HCT116 (cell line): ENCODE data around the gene MUC22. TPM values are rescaled to one million over a fixed set of nuclear protein-coding genes. Genes with fewer than 3 reads are reported as not detected.

Source experiments
- ATAC-seq: fragments of 200-7000 bp; cut with Tn5 transposase; 2 replicates; pipeline ENCODE4 v1.9.1; 2020; ENCODE audit warnings: mild to moderate bottlenecking, moderate library complexity
- BruUV-seq: library from RNA; stranded (reverse); fragments of 400-500 nt; replicated peaks from 2 replicates; lab custom pipeline; 2021; lab: Mats Ljungman, UMichigan
- CTCF ChIA-PET: fragments of 300-600 bp; sonication (Branson Sonifier 250); formaldehyde crosslinking; loops from one replicate; lab custom pipeline; 2021; ENCODE audit warnings: antibody characterized with exemption; lab: Charles Lee
- POLR2A ChIA-PET: fragments of 300-600, 350-600 bp; sonication (Branson Sonifier 250); formaldehyde crosslinking; loops from one replicate; lab custom pipeline; 2021; ENCODE audit warnings: antibody characterized with exemption; lab: Charles Lee
- RAD21 ChIA-PET, 2 experiments: fragments of 300-600 bp; sonication (Branson Sonifier 250); formaldehyde crosslinking; loops; one replicate each; lab custom pipeline; 2023; ENCODE audit warnings: low total read pairs in 2 of 2; ENCODE audit not compliant: uncharacterized antibody in 2 of 2, unreplicated experiment in 2 of 2, low non-redundant PET in 1 of 2; lab: Charles Lee
- DNase-seq: peaks from one replicate; pipeline ENCODE4 v3.0.0-alpha.2; 2010; ENCODE audit warnings: low read depth, low spot score
- H2AFZ ChIP-seq: fragments of 200-600 bp; shearing (Covaris generic), sonication (generic); 2 replicates; pipeline ENCODE4 v1.6.1; 2017; ENCODE audit warnings: low read depth, mixed run types, mixed read lengths, antibody characterized with exemption, low read length; ENCODE audit not compliant: poor library complexity, severe bottlenecking
- H3K27ac ChIP-seq: 2 replicates; pipeline ENCODE4 v1.5.1; 2012; ENCODE audit warnings: low read depth, low read length
- H3K27me3 ChIP-seq: fragments of 200-600 bp; sonication (generic); 2 replicates; pipeline ENCODE4 v1.6.1; 2016; ENCODE audit warnings: mixed run types, low read length, mixed read lengths; ENCODE audit not compliant: insufficient read depth
- H3K36me3 ChIP-seq, 2 experiments: fragments of 200-500 bp in 1 of 2; fragments of 200-600 bp in 1 of 2; sonication (Bioruptor generic) in 1 of 2; sonication (generic) in 1 of 2; 2 replicates each; pipeline versions ENCODE4 v1.5.1 to v1.6.1; 2014 to 2016; ENCODE audit warnings: low read length in 2 of 2, inconsistent platforms in 1 of 2, mixed read lengths in 1 of 2, mixed run types in 1 of 2; ENCODE audit not compliant: insufficient read depth in 2 of 2, control insufficient read depth in 1 of 2
- H3K4me1 ChIP-seq, 2 experiments: fragments of 200-600 bp in 1 of 2; sonication (generic) in 1 of 2; 2 replicates each; pipeline versions ENCODE4 v1.5.1 to v1.6.1; 2012 to 2017; ENCODE audit warnings: low read length in 2 of 2, inconsistent platforms in 1 of 2, mild to moderate bottlenecking in 1 of 2, mixed read lengths in 1 of 2, mixed run types in 1 of 2, moderate library complexity in 1 of 2; ENCODE audit not compliant: insufficient read depth in 2 of 2, control insufficient read depth in 1 of 2
- H3K4me2 ChIP-seq: fragments of 200-600 bp; sonication (generic); 2 replicates; pipeline ENCODE4 v1.6.1; 2017; ENCODE audit warnings: mixed run types, low read length, mixed read lengths
- H3K4me3 ChIP-seq, 2 experiments: fragments of 200-600 bp in 1 of 2; sonication (generic) in 1 of 2; replicated peaks in 1 of 2; 2 replicates each; pipeline ENCODE4 v1.5.1; 2011 to 2016; ENCODE audit warnings: low read length in 2 of 2, control low read depth in 1 of 2, low read depth in 1 of 2, mild to moderate bottlenecking in 1 of 2, mixed read lengths in 1 of 2, mixed run types in 1 of 2
- H3K79me2 ChIP-seq: fragments of 200-600 bp; sonication (generic); 2 replicates; pipeline ENCODE4 v1.6.1; 2017; ENCODE audit warnings: mild to moderate bottlenecking, mixed run types, low read length, moderate library complexity, mixed read lengths; ENCODE audit not compliant: insufficient read depth
- H3K9ac ChIP-seq: fragments of 200-600 bp; sonication (generic); 2 replicates; pipeline ENCODE4 v1.6.1; 2016; ENCODE audit warnings: low read length, mixed read lengths
- H3K9me2 ChIP-seq: fragments of 200-600 bp; sonication (generic), shearing (Covaris generic); 2 replicates; pipeline ENCODE4 v1.6.1; 2017; ENCODE audit warnings: mixed run types, mild to moderate bottlenecking, moderate library complexity; ENCODE audit not compliant: insufficient read depth
- H3K9me3 ChIP-seq, 2 experiments: fragments of 200-500 bp in 1 of 2; fragments of 200-600 bp in 1 of 2; sonication (Bioruptor generic) in 1 of 2; sonication (generic) in 1 of 2; 2 replicates each; pipeline ENCODE4 v1.6.1; 2014 to 2017; ENCODE audit warnings: low read length in 2 of 2, mixed read lengths in 2 of 2, inconsistent platforms in 1 of 2, low read depth in 1 of 2, mild to moderate bottlenecking in 1 of 2, mixed run types in 1 of 2, moderate library complexity in 1 of 2; ENCODE audit not compliant: control insufficient read depth in 1 of 2, insufficient read depth in 1 of 2
- H4K20me1 ChIP-seq: fragments of 200-600 bp; sonication (generic), shearing (Covaris generic); 2 replicates; pipeline ENCODE4 v1.6.1; 2017; ENCODE audit warnings: mixed run types, mild to moderate bottlenecking, moderate library complexity; ENCODE audit not compliant: insufficient read depth
- CBX3 ChIP-seq: IDR thresholded peaks from 2 replicates; pipeline ENCODE4 v1.6.1; 2012; ENCODE audit warnings: low read depth
- CEBPB ChIP-seq: IDR thresholded peaks from 2 replicates; pipeline ENCODE4 v1.6.1; 2012; ENCODE audit warnings: low read depth
- EGR1 ChIP-seq: IDR thresholded peaks from 2 replicates; pipeline ENCODE4 v1.6.1; 2012; ENCODE audit warnings: low read depth
- ELF1 ChIP-seq: IDR thresholded peaks from 2 replicates; pipeline ENCODE4 v1.6.1; 2012; ENCODE audit warnings: low read depth, borderline replicate concordance
- EZH2 ChIP-seq: fragments of 200-600 bp; sonication (generic); IDR thresholded peaks from 2 replicates; pipeline ENCODE4 v1.6.1; 2017; ENCODE audit warnings: antibody characterized with exemption, mixed run types
- EZH2phosphoT487 ChIP-seq: fragments of 200-600 bp; IDR thresholded peaks from 2 replicates; pipeline ENCODE4 v1.6.1; 2018; ENCODE audit warnings: antibody characterized with exemption, borderline replicate concordance
- FOSL1 ChIP-seq: IDR thresholded peaks from 2 replicates; pipeline ENCODE4 v1.6.1; 2012; ENCODE audit warnings: low read depth
- POLR2A ChIP-seq: IDR thresholded peaks from 2 replicates; pipeline ENCODE4 v1.7.0; 2011; ENCODE audit warnings: borderline replicate concordance; ENCODE audit not compliant: insufficient read depth, insufficient read length; ENCODE audit errors: extremely low read depth
- SIN3A ChIP-seq: IDR thresholded peaks from 2 replicates; pipeline ENCODE4 v1.6.1; 2012; ENCODE audit warnings: low read depth
- SP1 ChIP-seq: IDR thresholded peaks from 2 replicates; pipeline ENCODE4 v1.6.1; 2012; ENCODE audit warnings: low read depth
- SRF ChIP-seq: IDR thresholded peaks from 2 replicates; pipeline ENCODE4 v1.6.1; 2012; ENCODE audit warnings: low read depth
- TCF7L2 ChIP-seq: IDR thresholded peaks from 2 replicates; pipeline ENCODE4 v1.7.0; 2011; ENCODE audit warnings: borderline replicate concordance, inconsistent platforms; ENCODE audit not compliant: insufficient read depth, insufficient read length; ENCODE audit errors: extremely low read depth
- ZFX ChIP-seq: fragments of 450-650 bp; IDR thresholded peaks from 2 replicates; pipeline ENCODE4 v1.6.1; 2017
- ZNF274 ChIP-seq: fragments of 200-500 bp; sonication (Bioruptor generic); IDR thresholded peaks from 2 replicates; pipeline ENCODE4 v1.6.1; 2014; ENCODE audit warnings: mild to moderate bottlenecking, low read depth, low read length, inconsistent platforms
- intact Hi-C: fragments of 100-400 bp; cut with micrococcal nuclease; formaldehyde crosslinking; loops from 2 replicates; pipeline ENCODE4 v1.10.0; 2022
- total RNA-seq: library from RNA; stranded (reverse); gene quantifications from one replicate; pipeline ENCODE4 v1.2.1, GENCODE V29; 2021; ENCODE audit not compliant: unreplicated experiment
- TF ChIP-seq, protein P1 (sequence below): IDR thresholded peaks from 2 replicates; pipeline ENCODE4 v1.6.1; 2011; ENCODE audit warnings: mild to moderate bottlenecking, low read length, moderate library complexity; ENCODE audit not compliant: insufficient replicate concordance; ENCODE audit errors: extremely low read depth
- TF ChIP-seq, protein P2 (sequence below), 3 experiments: fragments of 200-600 bp in 1 of 3; sonication (generic) in 1 of 3; IDR thresholded peaks in 2 of 3; conservative IDR thresholded peaks in 1 of 3; 2 replicates each; pipeline ENCODE4 v1.5.1; 2012 to 2017; ENCODE audit warnings: low read depth in 2 of 3, low read length in 2 of 3, antibody characterized with exemption in 1 of 3, borderline replicate concordance in 1 of 3, control low read depth in 1 of 3, mild to moderate bottlenecking in 1 of 3, mixed read lengths in 1 of 3, mixed run types in 1 of 3, moderate library complexity in 1 of 3; ENCODE audit not compliant: insufficient read depth in 1 of 3
- TF ChIP-seq, protein P3 (sequence below): IDR thresholded peaks from 2 replicates; pipeline ENCODE4 v1.6.1; 2012; ENCODE audit warnings: low read depth
- TF ChIP-seq, protein P4 (sequence below): IDR thresholded peaks from 2 replicates; pipeline ENCODE4 v1.6.1; 2012
- TF ChIP-seq, protein P5 (sequence below): IDR thresholded peaks from 2 replicates; pipeline ENCODE4 v1.6.1; 2012

The MUC22 gene
- total RNA-seq, 1 experiment from 2014 or later, result not detected

DNA sequence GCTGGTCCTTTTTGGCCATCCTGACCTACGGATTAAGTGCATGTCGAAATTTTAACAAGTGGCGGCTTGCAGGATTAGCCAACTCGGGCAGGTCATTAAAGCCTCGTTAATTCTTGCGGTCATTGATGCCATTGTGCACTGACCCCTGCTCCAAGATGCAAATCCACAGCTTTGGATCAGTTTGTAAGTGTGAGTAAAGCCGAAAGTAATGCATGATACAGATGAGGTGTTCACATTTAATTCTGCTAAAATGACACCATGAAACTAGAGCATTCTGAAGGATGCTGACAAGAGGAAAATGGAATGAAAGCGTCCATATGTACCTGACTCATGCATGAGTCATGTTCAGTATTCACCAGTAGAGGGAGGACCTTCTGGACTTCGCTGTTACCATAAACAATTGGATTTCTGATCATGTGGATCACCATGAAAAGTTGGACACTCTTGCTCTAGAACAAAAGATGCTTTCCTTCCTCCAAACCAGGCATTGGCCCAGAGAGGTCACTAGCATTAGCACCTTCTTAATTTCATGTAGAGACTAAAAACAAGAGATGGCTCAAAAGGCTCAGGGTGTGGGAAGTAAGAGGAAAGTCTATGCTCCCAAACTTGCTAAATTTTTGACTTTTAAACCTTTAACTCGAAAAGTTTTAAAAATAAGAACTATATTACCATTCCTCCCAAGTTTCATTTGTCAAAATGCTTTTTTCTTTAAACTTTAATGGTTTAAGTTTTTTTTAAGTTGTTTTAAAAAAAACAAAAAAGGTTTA is 48.0 kb downstream of the MUC22 start:
- no peak overlapping the region for H3K9ac ChIP-seq
- H3K36me3 ChIP-seq, result no peaks in the 10 kb centered on the region
- no peaks in the 10 kb centered on the region for H3K9me3 ChIP-seq
- ATAC-seq (peak; percentile 90), DNase-seq (peak; percentile 70)
- no peak overlapping the region for H3K27ac ChIP-seq
- H3K27me3 ChIP-seq, result no peaks in the 10 kb centered on the region
- peak overlapping the region; percentile 66 for H3K4me2 ChIP-seq
- no peaks in the 10 kb centered on the region for H3K9me2 ChIP-seq
- BruUV-seq, result no TSS peak
- no peaks in the 10 kb centered on the region for H4K20me1 ChIP-seq
- H3K79me2 ChIP-seq, result no peaks in the 10 kb centered on the region
- CTCF ChIA-PET, result no interaction called here
- POLR2A ChIA-PET, result no interaction called here
- H2AFZ ChIP-seq, result peak overlapping the region; percentile 95
- intact Hi-C loops, result no loop called here
- H3K4me1 ChIP-seq, result peaks cover 9 to 21% of the 10 kb centered on the region in 2 experiments; a peak in 3 of 4 replicates
- RAD21 ChIA-PET, result no interaction called here
- H3K4me3 ChIP-seq, result peak overlapping the region in 1 of 2 experiments; percentile 29; a peak in 1 of 4 replicates
- peak; percentile 23; the same call in 1 of the 2 replicates for TF ChIP-seq SP1
- no peak for TF ChIP-seq ELF1
- TF ChIP-seq SIN3A, result peak; percentile 20; the same call in 1 of the 2 replicates
- TF ChIP-seq, protein P1, sequence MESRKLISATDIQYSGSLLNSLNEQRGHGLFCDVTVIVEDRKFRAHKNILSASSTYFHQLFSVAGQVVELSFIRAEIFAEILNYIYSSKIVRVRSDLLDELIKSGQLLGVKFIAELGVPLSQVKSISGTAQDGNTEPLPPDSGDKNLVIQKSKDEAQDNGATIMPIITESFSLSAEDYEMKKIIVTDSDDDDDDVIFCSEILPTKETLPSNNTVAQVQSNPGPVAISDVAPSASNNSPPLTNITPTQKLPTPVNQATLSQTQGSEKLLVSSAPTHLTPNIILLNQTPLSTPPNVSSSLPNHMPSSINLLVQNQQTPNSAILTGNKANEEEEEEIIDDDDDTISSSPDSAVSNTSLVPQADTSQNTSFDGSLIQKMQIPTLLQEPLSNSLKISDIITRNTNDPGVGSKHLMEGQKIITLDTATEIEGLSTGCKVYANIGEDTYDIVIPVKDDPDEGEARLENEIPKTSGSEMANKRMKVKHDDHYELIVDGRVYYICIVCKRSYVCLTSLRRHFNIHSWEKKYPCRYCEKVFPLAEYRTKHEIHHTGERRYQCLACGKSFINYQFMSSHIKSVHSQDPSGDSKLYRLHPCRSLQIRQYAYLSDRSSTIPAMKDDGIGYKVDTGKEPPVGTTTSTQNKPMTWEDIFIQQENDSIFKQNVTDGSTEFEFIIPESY, result no peak
- TF ChIP-seq, protein P2, sequence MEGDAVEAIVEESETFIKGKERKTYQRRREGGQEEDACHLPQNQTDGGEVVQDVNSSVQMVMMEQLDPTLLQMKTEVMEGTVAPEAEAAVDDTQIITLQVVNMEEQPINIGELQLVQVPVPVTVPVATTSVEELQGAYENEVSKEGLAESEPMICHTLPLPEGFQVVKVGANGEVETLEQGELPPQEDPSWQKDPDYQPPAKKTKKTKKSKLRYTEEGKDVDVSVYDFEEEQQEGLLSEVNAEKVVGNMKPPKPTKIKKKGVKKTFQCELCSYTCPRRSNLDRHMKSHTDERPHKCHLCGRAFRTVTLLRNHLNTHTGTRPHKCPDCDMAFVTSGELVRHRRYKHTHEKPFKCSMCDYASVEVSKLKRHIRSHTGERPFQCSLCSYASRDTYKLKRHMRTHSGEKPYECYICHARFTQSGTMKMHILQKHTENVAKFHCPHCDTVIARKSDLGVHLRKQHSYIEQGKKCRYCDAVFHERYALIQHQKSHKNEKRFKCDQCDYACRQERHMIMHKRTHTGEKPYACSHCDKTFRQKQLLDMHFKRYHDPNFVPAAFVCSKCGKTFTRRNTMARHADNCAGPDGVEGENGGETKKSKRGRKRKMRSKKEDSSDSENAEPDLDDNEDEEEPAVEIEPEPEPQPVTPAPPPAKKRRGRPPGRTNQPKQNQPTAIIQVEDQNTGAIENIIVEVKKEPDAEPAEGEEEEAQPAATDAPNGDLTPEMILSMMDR (IDR thresholded peaks at IDR 0.05 in 2 of 3, conservative IDR thresholded peaks at IDR 0.05 in 1 of 3; ENCODE audit: borderline replicate concordance in 1 of 3, insufficient read depth in 1 of 3, low read depth in 2 of 3, low read length in 2 of 3), result peak in 2 of 3 experiments; percentile 42 to 45; a peak in 4 of 6 replicates
- TF ChIP-seq EGR1, result no peak
- no peak for TF ChIP-seq EZH2phosphoT487
- no peak for TF ChIP-seq EZH2
- no peak for TF ChIP-seq ZNF274
- TF ChIP-seq TCF7L2, result no peak
- no peak for TF ChIP-seq POLR2A
- peak; percentile 65; the same call in 1 of the 2 replicates for TF ChIP-seq CBX3
- TF ChIP-seq, protein P3, sequence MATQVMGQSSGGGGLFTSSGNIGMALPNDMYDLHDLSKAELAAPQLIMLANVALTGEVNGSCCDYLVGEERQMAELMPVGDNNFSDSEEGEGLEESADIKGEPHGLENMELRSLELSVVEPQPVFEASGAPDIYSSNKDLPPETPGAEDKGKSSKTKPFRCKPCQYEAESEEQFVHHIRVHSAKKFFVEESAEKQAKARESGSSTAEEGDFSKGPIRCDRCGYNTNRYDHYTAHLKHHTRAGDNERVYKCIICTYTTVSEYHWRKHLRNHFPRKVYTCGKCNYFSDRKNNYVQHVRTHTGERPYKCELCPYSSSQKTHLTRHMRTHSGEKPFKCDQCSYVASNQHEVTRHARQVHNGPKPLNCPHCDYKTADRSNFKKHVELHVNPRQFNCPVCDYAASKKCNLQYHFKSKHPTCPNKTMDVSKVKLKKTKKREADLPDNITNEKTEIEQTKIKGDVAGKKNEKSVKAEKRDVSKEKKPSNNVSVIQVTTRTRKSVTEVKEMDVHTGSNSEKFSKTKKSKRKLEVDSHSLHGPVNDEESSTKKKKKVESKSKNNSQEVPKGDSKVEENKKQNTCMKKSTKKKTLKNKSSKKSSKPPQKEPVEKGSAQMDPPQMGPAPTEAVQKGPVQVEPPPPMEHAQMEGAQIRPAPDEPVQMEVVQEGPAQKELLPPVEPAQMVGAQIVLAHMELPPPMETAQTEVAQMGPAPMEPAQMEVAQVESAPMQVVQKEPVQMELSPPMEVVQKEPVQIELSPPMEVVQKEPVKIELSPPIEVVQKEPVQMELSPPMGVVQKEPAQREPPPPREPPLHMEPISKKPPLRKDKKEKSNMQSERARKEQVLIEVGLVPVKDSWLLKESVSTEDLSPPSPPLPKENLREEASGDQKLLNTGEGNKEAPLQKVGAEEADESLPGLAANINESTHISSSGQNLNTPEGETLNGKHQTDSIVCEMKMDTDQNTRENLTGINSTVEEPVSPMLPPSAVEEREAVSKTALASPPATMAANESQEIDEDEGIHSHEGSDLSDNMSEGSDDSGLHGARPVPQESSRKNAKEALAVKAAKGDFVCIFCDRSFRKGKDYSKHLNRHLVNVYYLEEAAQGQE, result no peak
- TF ChIP-seq, protein P4, sequence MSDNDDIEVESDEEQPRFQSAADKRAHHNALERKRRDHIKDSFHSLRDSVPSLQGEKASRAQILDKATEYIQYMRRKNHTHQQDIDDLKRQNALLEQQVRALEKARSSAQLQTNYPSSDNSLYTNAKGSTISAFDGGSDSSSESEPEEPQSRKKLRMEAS, result peak; percentile 42; the same call in 1 of the 2 replicates
- peak; percentile 97 for TF ChIP-seq FOSL1
- TF ChIP-seq ZFX, result no peak
- TF ChIP-seq SRF, result peak; percentile 73
- TF ChIP-seq CEBPB, result peak; percentile 31; the same call in 1 of the 2 replicates
- TF ChIP-seq, protein P5, sequence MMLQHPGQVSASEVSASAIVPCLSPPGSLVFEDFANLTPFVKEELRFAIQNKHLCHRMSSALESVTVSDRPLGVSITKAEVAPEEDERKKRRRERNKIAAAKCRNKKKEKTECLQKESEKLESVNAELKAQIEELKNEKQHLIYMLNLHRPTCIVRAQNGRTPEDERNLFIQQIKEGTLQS, result no peak
